Measurements from ENCODE around the gene MNX1. TPM values are rescaled to one million over a fixed set of nuclear protein-coding genes. Genes with fewer than 3 reads are reported as not detected.

MNX1 gene
- total RNA-seq, 1 donor from 2014 or later, result not detected

- Mint-ChIP-seq H3K4me3 (ENCODE audit: unreplicated experiment) (no peak overlapping the region), H3K27ac (ENCODE audit: unreplicated experiment) (no peak overlapping the region), H3K36me3 (ENCODE audit: low read depth, unreplicated experiment) (peaks cover 28% of the 10 kb centered on the region), H3K27me3 (ENCODE audit: low read depth, unreplicated experiment) (no peaks in the 10 kb centered on the region), H3K4me1 (ENCODE audit: low read depth, unreplicated experiment) (peaks cover 2% of the 10 kb centered on the region), H3K9me3 (ENCODE audit: unreplicated experiment) (no peaks in the 10 kb centered on the region)
- Histone ChIP-seq H3K79me2 (ENCODE audit: insufficient read depth, low read length) (peaks cover 16% of the 10 kb centered on the region), H3K27me3 (ENCODE audit: insufficient read depth, low read length) (no peaks in the 10 kb centered on the region), H4K20me1 (ENCODE audit: insufficient read depth, low read length) (peaks cover 32% of the 10 kb centered on the region), H3K4me1 (ENCODE audit: insufficient read depth, low read length) (no peaks in the 10 kb centered on the region), H3K27ac (ENCODE audit: low read depth, low read length) (no peak overlapping the region), H3K4me3 (ENCODE audit: insufficient read depth, low read depth, low read length) (no peak overlapping the region), H3K4me2 (ENCODE audit: low read length) (no peak overlapping the region), H3K36me3 (ENCODE audit: insufficient read depth, low read length) (peaks cover 56% of the 10 kb centered on the region), H2AFZ (ENCODE audit: low read depth, low read length) (no peak overlapping the region), H3K9ac (ENCODE audit: low read length) (no peak overlapping the region), H3K9me3 (ENCODE audit: insufficient read depth, low read depth, low read length) (no peaks in the 10 kb centered on the region)
- no peak for FAIRE-seq
- DNase-seq (ENCODE audit: low read depth), result no peak
- TF ChIP-seq EZH2 (IDR thresholded peaks at IDR 0.05; ENCODE audit: insufficient read depth, low read length) (no peak), CTCF (IDR thresholded peaks at IDR 0.05; ENCODE audit: insufficient read depth, low read depth, low read length) (no peak)
Measured at GRCh38 chr7:156964971-156965370, 45.5 kb downstream of the MNX1 start.

- FAIRE-seq (no peak), DNase-seq (ENCODE audit: low read depth) (no peak)
Measured at GRCh38 chr7:156963472-156963871, 47.0 kb downstream of the MNX1 start.

More at GRCh38 chr7:156963472-156963871, 47.0 kb downstream of the MNX1 start:
- Histone ChIP-seq H3K4me3 (ENCODE audit: insufficient read depth, low read depth, low read length) (no peak overlapping the region), H3K27me3 (ENCODE audit: insufficient read depth, low read length) (no peaks in the 10 kb centered on the region), H3K27ac (ENCODE audit: low read depth, low read length) (no peak overlapping the region), H3K4me2 (ENCODE audit: low read length) (no peak overlapping the region), H3K36me3 (ENCODE audit: insufficient read depth, low read length) (peaks cover 67% of the 10 kb centered on the region), H3K9me3 (ENCODE audit: insufficient read depth, low read depth, low read length) (no peaks in the 10 kb centered on the region), H4K20me1 (ENCODE audit: insufficient read depth, low read length) (peaks cover 41% of the 10 kb centered on the region), H3K79me2 (ENCODE audit: insufficient read depth, low read length) (peaks cover 23% of the 10 kb centered on the region), H3K9ac (ENCODE audit: low read length) (no peak overlapping the region), H2AFZ (ENCODE audit: low read depth, low read length) (no peak overlapping the region), H3K4me1 (ENCODE audit: insufficient read depth, low read length) (no peaks in the 10 kb centered on the region)
- TF ChIP-seq CTCF (IDR thresholded peaks at IDR 0.05; ENCODE audit: insufficient read depth, low read depth, low read length) (no peak), EZH2 (IDR thresholded peaks at IDR 0.05; ENCODE audit: insufficient read depth, low read length) (no peak)
- peak overlapping the region; percentile 7 for H3K27ac Mint-ChIP-seq (ENCODE audit: unreplicated experiment)
- no peaks in the 10 kb centered on the region for H3K4me1 Mint-ChIP-seq (ENCODE audit: low read depth, unreplicated experiment)
- H3K27me3 Mint-ChIP-seq (ENCODE audit: low read depth, unreplicated experiment), result no peaks in the 10 kb centered on the region
- H3K36me3 Mint-ChIP-seq (ENCODE audit: low read depth, unreplicated experiment), result peaks cover 27% of the 10 kb centered on the region
- no peaks in the 10 kb centered on the region for H3K9me3 Mint-ChIP-seq (ENCODE audit: unreplicated experiment)
- H3K4me3 Mint-ChIP-seq (ENCODE audit: unreplicated experiment), result no peak overlapping the region

Measured in astrocyte (in vitro differentiated cells and primary cell).